DMS153 treated with DMSO at 0.1 percent for 48 hours (cell line): ENCODE results near the gene OBP2B.
"Not testable (repeated sequence)": the region's sequence is repeated elsewhere in the genome, so short reads cannot be mapped to it uniquely, and the experiment has no call there.

Experiments
- DNase-seq: peaks from one replicate; lab custom pipeline; 2025; ENCODE audit not compliant: unreplicated experiment; lab: John Stamatoyannopoulos, UW

Gene OBP2B, protein sequence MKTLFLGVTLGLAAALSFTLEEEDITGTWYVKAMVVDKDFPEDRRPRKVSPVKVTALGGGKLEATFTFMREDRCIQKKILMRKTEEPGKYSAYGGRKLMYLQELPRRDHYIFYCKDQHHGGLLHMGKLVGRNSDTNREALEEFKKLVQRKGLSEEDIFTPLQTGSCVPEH

GRCh38 chr9:133208880-133209300 is at the start of gene OBP2B:
Gene OBP2B (minus strand): TSS chr9:133209250. CDS start chr9:133209199, 51 bp downstream.
- DNase-seq = not testable (repeated sequence)

DNA sequence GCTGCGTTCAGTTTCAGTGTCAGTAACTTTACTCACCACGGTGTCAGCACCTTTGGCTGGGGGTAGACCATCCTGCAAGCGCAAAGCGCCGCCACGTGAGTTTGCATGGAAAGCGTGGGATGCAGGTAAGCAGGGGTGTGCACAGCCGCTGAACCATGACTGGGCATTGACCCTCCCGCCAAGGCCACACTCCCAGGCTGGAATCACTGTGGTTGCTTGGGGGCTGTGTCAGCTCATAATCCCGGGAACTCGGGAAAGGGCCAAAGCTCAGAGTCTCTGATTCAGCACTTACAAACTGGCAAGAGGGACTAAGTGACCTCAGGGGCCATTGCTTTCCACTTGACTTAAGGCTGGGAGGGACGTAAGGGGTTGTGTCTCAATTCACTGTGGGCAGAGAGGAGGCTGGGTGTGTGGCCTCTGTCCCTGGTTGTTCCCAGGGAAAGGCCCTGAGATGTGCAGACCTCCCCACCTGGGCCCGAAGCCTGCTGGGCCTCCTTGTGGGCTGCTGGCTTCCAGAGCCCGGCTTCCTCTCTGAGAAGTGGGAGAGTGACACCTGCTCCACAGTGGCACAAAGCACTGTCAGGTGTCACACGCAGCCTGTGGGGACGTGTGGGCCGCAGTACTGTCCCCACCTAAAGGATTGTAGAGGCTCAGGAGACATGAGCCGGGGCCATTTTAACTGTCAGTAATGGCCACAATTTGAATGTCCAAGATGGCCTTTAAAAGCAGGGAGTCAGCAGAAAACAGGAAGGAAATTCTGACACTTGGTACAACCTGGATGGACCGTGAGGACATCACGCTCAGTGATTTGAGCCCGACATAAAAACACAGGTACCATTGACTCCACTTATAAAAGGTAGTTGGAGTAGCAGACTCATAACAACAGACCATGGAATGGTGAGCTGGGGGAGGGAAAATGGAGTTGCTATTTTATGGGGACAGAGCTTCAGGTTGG is 49.3 kb upstream of the OBP2B start:
- DNase-seq = no peak

- no peak for DNase-seq
These were observed 48.5 kb upstream of the OBP2B start for GRCh38 chr9:133257465-133257956.

DNA sequence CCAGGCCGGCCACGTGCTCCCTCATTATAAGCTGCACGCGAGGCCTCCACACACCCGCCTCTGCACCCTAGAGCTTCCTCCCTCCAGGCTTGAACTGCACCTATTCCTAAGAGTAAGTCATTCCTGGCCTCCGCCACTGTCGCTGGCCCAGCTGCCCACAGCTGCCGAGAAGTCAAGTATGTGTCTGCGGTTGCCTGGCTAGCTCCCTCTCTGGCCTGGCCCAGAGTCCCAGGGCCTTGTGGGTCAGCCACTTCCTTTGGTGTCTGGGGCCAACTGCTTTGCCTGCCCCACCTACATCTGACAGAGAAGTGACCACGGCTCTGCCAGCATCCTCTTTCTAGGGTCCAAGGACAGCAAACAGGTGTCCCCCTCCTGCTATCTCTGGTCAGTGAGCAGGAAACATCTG is 47.6 kb upstream of the OBP2B start:
- no peak for DNase-seq

GRCh38 chr9:133256136-133256461 is 47.0 kb upstream of the OBP2B start:
- no peak for DNase-seq

DNA sequence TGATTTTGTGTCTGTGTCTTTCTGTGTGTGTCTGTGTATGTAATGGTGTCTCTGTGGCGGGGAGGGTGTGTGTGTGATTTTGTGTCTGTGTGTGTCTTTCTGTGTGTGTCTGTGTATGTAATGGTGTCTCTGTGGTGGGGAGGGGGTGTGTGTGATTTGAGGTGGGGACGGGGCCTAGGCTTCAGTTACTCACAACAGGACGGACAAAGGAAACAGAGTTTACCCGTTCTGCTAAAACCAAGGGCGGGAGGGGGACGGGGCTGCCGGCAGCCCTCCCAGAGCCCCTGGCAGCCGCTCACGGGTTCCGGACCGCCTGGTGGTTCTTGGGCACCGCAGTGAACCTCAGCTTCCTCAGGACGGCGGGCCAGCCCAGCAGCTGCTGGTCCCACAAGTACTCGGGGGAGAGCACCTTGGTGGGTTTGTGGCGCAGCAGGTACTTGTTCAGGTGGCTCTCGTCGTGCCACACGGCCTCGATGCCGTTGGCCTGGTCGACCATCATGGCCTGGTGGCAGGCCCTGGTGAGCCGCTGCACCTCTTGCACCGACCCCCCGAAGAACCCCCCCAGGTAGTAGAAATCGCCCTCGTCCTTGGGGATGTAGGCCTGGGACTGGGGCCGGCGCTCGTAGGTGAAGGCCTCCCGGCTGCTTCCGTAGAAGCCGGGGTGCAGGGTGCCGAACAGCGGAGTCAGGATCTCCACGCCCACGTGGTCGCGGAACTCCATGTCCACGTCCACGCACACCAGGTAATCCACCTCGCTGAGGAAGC is 46.5 kb upstream of the OBP2B start:
- DNase-seq = no peak

GRCh38 chr9:133254471-133254870 is 45.4 kb upstream of the OBP2B start:
- DNase-seq = no peak

DNA sequence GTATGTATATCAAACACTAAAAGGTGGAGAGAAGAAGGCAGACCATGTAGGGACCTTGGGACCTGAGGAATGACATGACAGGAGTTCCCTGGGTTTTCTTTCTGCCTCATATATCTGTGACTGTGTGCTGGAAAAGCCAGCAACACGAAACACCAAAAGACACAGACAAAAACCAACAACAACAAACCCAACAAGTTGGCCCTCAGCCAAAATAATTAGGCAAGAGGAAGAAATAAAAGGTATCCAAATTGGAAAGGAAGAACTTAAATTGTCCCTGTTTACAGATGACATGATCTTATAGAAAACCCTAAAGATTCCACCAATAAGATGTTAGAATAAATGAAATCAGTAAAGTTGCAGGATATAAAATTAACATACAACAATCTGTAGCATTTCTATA is 44.2 kb upstream of the OBP2B start:
- no peak for DNase-seq

GRCh38 chr9:133252301-133253020 is 43.4 kb upstream of the OBP2B start:
- DNase-seq = no peak

- DNase-seq = no peak
These were observed 42.7 kb upstream of the OBP2B start for GRCh38 chr9:133251773-133252172.

GRCh38 chr9:133251221-133251620 is 42.2 kb upstream of the OBP2B start:
- not testable (repeated sequence) for DNase-seq

GRCh38 chr9:133250741-133251170 is 41.7 kb upstream of the OBP2B start:
- DNase-seq = no peak

DNA sequence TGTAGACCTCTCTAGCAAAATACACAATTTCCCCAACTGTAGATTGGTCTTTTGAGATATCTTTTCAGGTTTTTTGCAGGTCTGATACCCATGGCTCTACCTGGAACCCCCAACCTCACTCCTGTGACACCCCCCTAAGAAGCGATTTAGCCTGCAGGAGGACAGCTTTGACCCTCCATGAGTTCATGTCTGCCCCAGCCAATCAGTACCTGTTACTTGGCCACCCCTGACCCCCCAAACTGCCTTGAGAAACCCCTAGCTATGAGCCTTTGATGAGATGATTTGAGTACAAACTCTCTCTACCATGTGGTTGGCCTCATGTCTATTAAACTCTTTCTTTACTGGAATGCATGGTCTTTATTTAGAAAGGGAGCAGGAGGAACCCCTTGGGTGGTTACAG is 40.3 kb upstream of the OBP2B start:
- DNase-seq = no peak

DNA sequence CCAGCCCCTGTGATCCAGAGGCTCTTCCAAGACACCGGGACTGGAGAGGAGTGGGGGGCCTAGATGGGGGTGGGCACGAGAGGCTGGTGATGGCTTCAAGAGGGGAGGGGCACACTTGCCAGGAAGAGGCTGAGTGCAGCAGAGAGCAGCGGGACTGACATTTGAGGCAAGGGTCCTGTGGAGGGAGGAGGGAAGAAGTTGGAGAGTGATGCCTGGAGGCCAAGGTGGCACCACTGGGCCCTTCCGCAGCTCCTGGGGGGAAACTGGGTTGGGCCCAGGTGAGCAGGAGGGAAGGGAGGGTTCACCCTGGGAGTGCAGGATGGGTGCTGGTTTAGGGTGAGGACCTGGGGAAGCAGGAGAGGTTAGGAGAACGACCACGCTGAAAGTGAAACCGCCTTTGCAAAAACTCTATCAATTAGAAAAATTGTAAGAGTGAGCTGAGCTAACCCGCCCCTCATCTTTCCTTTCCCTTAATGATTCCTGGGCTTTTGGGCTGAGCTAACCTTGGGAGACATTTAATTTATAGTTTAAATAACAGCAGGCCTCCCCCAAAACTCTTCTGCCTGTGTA is 39.8 kb upstream of the OBP2B start:
- no peak for DNase-seq

- DNase-seq = no peak
These were observed 38.6 kb upstream of the OBP2B start for GRCh38 chr9:133247632-133248031.

DNA sequence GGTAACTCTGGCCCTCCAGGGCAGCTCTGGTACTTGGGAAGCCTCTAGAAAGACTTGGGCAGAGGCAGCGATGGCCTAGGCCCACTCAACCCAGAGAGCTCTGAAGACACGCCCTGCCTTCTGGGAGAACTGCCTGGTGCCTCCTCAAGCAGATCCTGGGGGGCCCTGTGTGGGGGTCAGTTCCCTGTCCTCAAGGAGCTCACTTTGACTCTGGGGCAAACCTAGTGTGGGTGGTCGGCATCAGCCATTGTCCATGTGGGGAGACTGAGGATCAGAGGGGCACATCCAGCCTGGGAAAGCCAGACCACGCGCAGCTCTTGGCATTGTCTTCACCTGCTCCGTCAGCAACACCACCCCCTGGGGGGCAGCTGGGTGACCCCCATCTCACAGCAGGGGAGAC is 37.9 kb upstream of the OBP2B start:
- DNase-seq = no peak

GRCh38 chr9:133246562-133246961 is 37.5 kb upstream of the OBP2B start:
- DNase-seq = no peak

- no peak for DNase-seq
These were observed 33.9 kb upstream of the OBP2B start for GRCh38 chr9:133242991-133243390.

- no peak for DNase-seq
These were observed 33.2 kb upstream of the OBP2B start for GRCh38 chr9:133242241-133242640.

DNA sequence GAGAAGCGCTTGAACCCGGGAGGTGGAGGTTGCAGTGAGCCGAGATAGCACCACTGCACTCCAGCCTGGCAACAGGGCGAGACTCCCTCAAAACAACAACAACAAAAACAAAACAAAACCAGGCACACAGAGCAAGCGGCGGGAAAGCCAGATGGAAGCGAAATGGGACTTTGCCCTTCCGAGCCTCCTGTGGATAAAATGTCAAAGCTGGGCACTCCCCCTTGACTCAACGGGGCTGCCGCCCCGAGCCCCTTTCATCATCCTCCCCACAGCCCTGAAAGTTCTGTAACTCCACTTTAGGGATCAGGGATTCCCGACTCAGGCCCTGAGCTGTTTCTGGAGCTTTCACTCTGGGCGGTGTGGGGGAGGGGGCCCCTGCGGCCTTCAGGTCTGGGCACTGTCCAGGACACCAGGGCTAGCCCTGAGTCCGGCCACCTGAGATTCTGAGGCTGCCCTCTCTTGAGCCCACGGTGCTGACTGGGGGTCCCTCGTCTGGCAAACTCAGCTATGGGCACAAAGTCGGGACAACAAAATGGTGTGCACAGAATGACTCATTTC is 30.6 kb upstream of the OBP2B start:
- no peak for DNase-seq
